GM12872 (cell line): ENCODE measurements around the gene CPPED1.

Experiments used
- TF ChIP-seq, protein P1 (sequence below): IDR thresholded peaks from 3 replicates; pipeline ENCODE4 v1.5.1; 2011; ENCODE audit warnings: low read depth, mild to moderate bottlenecking, low read length, moderate library complexity; ENCODE audit not compliant: insufficient read depth

Gene CPPED1

DNA sequence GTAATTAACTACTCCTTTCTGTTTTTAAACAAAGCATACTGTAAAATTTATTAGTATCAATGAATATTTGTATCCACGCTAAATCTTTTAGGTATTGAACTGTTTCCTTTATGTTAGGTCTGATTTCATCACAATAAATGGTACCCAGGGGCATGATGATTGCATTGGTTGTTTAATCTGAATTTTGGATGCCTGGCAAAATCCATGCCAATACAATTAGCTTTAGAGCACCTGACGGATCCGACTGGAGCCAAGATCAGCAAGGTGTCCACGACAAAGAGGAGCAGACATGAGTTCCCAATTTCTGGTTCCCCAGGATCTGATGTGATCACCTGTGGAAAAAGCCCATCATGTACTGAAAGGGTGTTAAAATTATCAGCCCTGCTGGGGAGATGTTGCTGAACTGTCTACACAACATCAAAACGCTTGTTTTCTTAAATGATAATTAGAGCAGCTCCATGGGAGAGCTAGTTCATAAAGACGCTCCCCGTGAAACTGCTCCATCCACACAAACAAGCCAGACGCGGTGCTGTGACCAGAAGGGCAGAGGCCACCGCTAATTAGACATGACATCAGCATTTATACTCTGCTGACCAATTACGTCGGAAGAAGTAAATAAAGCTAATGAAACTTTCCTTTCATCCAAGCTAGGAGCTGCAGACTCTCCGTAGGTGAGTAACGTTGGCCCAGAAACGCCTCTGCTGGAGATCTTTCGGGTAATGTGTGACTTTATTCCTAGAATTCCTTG lies 151.7 kb downstream of the CPPED1 start:
- TF ChIP-seq, protein P1, sequence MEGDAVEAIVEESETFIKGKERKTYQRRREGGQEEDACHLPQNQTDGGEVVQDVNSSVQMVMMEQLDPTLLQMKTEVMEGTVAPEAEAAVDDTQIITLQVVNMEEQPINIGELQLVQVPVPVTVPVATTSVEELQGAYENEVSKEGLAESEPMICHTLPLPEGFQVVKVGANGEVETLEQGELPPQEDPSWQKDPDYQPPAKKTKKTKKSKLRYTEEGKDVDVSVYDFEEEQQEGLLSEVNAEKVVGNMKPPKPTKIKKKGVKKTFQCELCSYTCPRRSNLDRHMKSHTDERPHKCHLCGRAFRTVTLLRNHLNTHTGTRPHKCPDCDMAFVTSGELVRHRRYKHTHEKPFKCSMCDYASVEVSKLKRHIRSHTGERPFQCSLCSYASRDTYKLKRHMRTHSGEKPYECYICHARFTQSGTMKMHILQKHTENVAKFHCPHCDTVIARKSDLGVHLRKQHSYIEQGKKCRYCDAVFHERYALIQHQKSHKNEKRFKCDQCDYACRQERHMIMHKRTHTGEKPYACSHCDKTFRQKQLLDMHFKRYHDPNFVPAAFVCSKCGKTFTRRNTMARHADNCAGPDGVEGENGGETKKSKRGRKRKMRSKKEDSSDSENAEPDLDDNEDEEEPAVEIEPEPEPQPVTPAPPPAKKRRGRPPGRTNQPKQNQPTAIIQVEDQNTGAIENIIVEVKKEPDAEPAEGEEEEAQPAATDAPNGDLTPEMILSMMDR = no peak

DNA sequence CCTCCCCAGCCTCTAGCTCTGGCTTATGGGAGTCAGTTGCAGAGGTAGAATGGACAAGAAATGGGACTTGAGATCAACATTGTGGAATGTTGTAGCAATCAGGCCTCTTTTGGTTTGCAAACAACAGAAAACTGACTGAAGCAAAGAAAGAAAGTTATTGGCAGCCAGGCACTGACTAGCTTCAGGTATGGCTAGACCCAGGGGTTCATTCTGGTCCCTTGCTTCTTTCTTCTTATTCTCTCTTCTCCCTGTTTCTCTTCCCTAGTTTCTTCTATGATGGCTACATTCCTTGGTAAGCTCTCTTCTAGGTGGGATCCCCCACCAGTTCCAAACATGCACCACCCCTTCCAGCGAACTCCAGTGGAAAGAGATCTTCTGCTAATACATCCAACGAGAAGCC lies 154.3 kb downstream of the CPPED1 start:
- TF ChIP-seq, protein P1 = no peak

DNA sequence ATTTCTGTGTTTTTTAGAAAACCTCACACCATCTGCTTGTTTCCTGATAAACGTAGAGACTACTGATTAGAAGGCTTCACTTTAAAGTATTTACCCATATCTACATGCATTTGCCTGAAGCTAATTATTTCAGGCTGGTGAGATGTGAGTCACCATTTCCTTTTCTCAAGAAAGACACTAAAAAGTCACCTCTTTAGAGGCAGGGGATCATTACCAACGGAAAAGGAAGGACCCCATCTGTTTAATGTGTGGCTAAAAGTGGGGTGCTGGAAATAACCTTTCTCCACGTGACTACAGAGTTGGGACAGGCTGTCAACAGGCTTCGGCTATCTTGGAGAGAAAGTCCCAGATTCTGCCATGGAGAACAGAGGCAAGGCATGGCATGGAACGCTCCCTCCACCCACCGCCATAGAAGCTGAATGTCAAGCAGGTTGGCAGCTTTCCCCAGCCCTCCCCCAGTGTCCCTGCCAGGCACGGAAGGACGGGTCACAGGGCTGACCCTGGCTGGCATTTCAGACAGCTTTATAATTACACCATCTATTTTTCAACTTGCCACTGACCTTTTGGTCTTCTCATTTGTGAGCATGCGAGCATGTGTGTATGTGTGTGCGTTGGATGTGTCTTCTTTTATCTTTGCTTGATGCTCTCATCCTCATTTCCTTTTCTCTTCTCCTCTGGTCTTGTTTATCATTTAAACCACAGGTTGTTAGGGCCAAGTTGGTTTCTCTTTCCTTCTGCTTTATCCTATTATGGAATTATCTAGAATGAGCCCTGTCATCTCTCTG lies 157.0 kb downstream of the CPPED1 start:
- TF ChIP-seq, protein P1 = no peak

DNA sequence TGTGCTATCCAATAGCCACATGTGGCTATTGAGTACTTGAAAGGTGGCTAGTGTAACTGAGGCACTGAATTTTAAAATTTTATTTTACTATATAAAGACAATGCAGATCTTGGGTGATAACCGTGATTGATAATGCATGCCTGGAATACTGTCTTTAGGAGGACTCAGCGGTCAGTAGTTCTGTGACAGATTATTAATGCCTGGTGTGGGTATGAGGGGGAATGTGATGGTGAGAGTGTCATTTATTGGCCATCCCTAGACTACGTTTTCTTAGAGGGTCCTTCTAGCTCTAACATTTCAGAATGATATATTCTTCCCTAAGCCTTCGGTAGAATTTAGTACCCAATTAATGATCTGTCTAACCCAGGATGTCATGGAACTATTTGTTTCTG lies 157.6 kb downstream of the CPPED1 start:
- TF ChIP-seq, protein P1 = no peak

DNA sequence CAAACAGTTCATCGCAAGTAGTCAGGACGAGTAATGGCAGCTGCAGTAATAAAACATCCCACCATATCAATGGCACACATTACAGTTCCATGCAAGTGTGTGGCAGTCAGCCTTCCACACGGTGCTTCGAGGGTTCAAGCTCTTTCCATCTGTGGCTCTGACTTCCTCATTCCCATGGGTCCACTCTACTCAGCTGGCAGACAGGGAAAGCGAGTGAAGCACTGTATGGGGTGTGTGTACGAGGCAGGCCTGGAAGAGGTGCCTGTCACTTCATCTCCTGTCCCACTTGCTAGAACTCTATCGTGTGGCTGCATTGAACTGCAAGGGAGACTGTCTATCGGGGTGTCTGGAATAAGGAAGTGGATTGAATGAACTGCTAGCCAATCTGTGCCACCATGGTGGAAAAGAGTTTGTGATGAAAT lies 160.6 kb downstream of the CPPED1 start:
- TF ChIP-seq, protein P1 = no peak

DNA sequence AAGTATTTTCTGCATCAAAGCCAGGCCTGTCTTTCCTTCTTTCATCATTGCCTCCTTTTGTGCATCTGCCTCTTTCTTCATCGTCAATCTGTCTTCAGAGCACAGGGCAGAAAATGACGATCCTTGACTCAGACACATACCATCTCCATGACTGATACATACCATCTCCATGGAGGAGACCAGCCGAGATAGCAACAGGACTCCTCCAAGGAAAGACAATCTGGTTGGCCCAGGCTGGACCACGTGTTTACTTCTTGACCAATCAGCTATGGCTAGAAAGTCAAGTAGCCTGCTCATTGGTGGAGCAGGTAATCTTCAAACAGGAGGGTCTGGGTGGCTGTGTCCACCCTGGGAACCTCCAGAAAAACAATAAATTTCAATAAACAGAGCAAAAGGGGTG lies 164.6 kb downstream of the CPPED1 start:
- TF ChIP-seq, protein P1 = no peak

DNA sequence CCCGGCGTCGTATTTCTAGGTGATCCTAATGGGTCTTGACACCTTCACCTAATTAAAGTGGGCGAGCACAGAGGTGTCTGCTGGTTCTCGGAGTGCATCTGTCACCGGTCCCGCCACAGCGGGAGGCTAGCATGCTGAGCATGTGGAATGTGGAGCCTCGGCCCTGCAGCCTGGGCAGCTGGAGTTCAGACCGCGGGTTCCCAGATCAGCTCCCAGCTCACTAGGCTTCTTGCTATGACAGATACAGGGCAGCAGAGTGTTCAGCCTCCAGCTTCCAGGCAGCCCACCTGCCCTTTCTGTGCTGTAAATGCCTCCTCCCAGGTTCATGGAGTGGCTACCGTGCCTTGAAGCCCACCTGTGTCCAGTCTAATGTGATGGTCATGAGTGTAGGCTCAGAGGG lies 166.7 kb downstream of the CPPED1 start:
- TF ChIP-seq, protein P1 = no peak
